Stimulated activated CD4-positive, alpha-beta T cell treated with anti-CD3 and anti-CD28 coated beads, Interleukin-15, amount 100 ng/mL, for 24 hours (primary cell): ENCODE measurements around the gene PHYKPL.
"Not testable (repeated sequence)": the region's sequence is repeated elsewhere in the genome, so short reads cannot be mapped to it uniquely, and the experiment has no call there.

ENCODE experiments used
- DNase-seq: peaks from one replicate; pipeline ENCODE4 v3.0.0-alpha.2; 2020

The PHYKPL gene

GRCh38 chr5:178238711-178239592, 6.3 kb upstream of the PHYKPL start:
- no peak for DNase-seq

- no peak for DNase-seq
Measured at GRCh38 chr5:178238313-178238635, 5.7 kb upstream of the PHYKPL start.

DNA sequence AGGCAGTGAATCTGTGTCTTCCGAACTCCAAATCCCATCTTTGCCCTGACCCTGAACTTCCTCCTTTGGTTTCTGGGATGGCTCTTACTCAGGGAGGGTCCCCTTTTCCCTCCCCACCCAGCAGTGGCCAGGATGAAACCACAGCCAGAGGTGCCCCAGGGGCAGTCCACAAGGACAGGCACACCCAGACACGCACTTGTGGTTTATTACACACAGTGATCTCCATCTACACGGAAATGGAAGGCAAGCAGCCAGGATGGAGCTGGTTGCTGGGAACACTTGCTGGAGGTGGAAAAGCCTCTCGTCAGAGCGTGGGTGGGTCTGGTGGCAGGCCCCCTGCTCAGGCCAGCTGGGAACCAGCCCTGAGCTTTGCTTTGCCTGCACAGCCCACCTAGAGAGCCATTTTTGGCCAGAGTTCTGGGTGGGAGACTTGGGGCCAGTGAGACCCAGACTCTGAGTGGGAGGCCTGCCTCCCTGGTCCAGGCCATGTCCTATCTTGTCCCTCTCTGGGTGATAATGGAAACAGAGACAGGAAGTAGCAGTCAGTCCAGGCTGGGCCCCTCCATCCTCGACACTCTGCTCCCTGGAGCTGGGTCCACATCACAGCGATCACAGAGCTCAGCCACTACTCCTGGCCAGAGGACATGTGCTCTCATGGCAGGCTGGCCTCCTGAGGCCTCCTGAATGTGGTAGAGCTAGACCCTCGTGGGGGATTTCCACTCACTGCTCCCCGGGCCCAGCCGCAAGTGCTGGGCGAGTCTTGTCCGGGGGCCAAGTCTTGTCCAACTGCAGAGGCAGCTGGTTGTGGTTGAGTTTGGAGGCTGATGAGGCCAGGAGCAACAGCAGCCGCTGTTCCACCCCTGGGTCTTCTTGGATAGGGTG, 5.1 kb upstream of the PHYKPL start:
- DNase-seq, result no peak

- DNase-seq, result no peak
Measured at GRCh38 chr5:178236679-178237078, 4.1 kb upstream of the PHYKPL start.

GRCh38 chr5:178236126-178236525, 3.5 kb upstream of the PHYKPL start:
- DNase-seq, result no peak

DNA sequence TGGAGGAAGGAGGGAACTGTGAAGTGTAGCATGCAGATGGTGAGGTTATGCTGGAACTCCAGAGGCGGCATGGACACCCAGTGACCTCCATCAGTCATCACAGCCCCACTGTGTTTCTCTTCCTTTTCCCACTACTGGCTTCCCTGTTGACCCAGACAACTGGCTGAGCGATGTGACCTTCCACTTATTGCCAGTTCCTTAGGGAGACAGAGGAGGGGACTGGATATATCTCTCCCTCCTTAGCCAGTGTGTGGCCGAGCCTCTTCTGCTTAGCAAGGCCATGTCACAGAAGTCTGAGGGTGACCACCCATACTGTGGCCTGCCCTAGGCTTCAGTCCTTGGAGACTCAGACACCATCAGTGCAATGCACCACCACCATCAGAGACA, 3.0 kb upstream of the PHYKPL start:
- no peak for DNase-seq

DNA sequence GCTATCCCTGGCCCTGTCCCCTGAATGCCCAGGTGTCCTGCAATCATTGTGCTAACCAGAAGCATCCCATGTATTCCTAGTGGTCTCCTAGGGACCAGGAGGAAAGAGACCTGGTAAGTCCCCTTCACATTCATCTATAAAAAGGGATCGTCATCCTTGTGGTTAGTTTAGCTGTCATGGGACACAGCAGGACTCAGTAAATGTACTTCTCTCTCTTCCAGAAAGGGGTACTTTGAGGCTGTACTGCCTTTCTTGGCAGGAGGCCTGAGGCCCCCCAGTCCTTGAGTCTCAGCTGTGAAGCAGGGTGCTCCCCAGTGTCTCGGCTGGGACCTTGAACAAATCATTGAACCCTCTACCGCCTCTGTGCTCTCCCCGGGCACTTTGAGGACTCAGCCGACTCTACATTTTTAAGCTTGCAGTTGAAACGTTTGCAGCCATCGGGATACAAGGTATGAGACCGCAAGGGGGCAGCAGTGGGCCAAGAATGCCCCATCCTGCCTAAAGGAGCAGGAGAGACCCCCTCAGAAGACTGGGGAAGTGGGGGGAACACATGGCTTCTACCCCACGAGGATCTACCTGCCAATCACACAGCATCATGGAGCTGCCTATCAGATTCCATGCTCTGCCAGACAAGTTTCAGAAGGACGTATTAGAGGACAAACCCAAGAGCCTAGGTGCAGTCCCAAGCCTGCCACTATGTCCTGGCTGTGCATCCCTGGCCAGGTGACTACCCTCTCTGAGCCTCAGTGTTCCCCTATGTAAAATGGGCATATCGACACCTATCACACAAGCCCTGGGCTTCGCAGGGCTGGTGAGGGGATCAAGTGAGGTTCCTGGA, 2.4 kb upstream of the PHYKPL start:
- peak; percentile 85 for DNase-seq

DNA sequence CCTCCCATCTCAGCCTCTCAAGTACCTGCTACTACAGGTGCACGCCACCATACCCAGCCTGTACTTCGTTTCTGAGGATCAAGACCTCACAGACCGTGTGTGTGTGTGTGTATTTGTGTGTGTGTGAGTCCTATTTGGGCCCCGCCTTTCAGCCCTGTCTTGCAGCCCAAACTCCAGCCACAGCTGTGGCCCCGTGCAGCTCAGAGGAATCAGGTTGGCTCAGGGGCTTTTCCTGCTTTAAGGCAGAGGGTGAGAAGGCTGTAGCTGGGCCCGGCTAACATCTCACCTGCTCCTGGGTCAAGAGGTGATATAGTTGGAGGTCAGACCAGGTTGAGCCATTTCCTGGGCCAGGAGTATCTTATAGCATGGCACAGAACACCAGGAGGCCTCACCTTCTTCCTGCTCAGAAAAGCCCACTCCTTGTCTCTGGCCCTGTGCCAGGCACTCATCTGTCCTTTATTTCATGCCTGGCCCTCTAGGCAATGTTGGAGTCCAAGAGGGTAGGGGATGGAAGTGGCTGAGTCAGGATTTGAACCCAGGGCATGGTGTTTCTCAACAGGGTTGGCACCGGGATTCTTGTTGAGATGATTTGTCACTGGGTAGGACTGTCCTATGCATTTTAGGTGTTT, 1.6 kb upstream of the PHYKPL start:
- DNase-seq, result no peak

DNA sequence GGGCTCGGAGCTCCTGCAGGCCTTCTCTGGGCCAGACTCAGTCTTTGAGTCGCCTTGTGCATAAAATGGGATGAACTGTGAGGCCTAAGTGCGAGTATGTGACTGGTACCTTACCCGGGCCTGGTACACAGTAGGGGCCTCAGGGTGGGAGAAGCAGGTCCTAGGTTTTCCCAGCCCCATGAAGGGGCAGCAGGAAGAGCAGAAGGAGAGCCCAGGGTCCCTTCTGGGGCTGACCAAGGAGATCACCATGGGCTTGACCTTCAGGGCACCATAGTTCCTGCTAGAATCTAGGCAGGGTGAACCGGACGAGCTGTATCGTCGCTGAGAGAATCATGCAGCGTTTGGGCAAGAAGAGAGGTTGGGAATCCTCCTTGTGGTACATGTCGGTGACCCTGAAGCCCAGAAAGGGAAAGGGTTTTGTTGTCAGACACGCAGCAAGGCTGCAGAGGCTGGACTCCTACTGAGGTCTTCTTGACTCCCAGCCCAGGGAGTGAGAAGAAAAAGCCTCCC, 373 bp upstream of the PHYKPL start:
- DNase-seq, result no peak

- peak; percentile 41 for DNase-seq
Measured at GRCh38 chr5:178231539-178232123, 971 bp downstream of the PHYKPL start.

GRCh38 chr5:178230879-178231538, 1.6 kb downstream of the PHYKPL start:
- DNase-seq, result no peak

DNA sequence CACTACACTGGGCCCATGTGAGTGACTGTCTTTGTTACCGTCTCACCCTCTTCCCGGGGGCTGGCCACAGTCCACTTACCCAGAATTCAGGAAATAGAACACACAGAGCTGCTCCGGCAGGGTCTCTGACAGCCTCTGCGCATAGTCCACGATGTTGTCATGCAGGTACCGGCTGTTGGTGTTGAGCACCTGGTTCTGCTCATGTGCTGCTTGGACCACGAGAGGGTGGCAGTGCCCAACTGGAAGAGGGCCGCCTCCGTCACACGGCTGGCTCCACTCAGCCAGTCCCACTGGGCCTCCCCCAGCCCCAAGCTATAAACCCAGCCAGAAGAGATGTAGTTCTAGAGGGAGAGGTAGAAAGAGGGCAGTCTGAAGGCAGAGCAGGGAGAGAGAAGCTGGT, 2.7 kb downstream of the PHYKPL start:
- no peak for DNase-seq

DNA sequence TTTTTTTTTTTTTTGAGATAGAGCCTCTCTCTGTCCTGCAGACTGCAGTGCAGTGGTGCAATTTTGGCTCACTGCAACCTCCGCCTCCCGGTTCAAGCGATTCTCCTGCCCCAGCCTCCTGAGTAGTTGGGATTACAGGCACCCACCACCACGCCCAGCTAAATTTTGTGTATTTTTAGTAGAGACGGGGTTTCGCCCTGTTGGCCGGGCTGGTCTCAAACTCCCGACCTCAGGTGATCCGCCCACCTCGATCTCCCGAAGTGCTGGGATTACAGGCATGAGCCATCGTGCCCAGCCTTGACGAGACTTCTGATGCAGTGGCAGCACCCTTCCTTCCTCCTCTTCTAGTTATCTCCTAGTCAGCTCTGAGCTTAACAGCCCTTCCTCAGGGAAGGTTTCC, 3.5 kb downstream of the PHYKPL start:
- not testable (repeated sequence) for DNase-seq

DNA sequence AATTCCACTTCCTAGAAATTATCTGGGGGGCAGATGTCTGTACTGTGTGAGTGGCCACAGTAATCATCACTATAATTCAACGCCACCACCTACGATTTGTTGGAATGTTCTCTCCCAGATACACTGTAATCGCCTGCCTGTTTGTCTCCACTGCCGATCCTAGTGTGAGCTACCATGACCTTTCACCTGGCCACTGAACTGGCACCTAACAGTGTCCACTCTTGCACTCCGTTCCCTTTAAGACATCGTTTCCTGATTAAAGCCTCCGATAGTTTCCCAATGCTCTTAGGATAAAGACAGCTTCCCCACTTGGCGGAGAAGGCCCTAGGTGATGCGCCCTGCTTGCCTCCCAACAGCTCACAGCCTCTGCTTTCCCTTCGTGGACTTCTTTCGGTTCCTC, 4.0 kb downstream of the PHYKPL start:
- no peak for DNase-seq

DNA sequence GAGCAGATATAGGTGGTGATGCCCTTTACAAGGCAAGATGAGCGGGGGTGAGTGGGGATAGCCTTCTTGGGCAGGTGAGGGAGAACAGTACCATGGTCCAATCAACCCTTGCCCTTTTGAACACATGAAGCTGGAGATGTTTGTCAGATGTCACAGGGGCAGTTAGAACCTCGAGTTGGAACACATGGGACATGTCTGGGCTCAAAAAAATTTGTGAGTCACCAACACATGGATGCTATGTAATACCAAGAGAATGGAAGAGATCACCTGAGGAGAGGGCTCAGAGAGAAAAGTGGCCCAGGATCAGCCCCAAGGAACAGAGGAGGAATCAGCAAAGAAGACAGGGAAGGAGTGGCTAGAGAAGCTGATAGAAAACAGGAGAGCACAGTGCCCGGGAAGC, 4.7 kb downstream of the PHYKPL start:
- DNase-seq, result no peak

GRCh38 chr5:178227138-178227659, 5.4 kb downstream of the PHYKPL start:
- DNase-seq, result no peak

- DNase-seq, result no peak
Measured at GRCh38 chr5:178225174-178225573, 7.4 kb downstream of the PHYKPL start.

DNA sequence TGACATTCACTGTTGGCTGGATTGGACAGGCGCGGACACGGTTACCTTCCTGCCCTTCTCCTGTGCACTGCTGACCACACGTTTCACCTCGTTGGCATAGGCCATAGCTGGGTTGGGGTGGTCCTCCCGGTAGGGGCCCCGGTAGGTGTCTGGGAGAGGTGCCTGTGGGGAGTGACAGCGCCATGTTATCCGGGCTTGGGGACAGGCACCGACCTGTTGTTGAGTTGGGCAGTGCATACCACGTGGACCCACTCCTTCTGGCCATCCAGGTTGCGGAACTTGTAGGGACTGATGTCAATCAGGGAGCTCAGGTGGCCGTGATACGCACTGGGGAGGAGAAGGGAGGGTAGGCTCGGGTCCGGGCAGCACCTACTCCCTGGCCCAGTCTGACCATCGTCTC, 8.2 kb downstream of the PHYKPL start:
- DNase-seq, result no peak

DNA sequence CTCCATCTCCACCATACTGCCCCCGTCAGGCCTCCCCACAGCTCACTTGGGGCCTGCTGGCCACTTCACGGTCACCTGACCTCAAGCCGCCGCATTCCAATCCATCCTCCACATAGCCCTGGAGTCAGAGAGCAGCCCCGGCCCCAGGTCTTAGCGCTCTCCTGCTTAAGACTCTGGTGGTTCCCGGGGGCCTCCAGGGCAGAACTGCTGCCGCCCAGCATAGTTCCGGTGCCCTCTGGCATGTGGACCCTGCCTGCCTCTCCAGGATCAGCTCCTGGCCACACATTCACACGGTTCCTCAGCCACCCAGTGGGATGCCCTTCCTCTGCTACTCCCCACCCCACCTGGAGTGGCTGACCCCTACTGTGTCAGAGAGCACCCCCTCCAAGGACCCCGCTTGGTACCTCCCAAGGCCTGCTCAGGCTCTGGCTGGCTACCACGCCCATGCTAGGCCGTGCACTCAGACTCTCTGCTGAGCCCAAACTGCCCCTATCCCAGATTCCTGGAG, 8.7 kb downstream of the PHYKPL start:
- DNase-seq, result no peak

DNA sequence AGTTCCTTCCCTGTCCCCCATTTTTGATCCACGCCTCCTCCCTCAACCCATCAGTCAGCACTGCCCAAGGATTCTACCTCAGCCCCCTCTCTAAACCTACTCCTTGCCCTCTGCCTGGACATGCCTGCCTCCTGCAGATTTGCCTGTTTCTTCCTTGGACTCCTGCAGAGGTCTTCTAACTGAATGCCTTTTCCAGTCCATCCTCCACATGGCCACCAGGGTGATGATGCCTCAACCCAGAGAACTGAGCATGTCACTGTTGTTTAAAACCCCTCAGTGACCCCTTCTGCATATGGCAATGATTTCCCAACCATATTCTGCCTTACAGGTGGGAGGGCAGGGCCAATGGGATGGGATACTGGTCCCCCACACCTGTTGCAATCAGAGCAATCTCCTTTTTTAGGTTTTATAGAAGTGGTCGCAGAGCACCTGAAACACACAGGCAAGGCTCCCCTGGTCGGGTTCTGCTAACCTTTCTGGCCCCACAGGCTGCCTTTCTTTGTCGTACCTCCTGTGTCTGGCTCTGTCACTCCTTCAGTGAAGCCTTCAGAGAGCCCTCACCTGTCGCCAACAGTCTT, 9.3 kb downstream of the PHYKPL start:
- no peak for DNase-seq

DNA sequence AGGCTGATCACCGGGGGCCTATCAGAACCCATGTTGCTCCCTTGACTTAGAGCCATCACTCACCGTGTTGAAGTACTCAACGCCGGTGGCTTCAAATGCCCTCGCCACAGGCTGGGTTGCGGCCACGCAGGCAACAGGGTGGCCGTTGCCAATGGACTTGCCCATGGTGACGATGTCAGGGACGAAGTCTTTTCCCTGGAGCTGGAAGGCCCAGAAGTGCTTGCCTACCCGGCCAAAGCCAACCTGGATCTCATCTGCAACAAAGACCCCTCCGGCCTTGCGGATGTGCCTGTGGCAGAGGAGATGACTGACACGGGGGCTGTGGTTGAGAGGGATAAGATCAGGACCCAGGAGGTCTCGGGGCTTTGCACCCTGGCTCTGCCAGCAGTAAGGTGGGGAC, 10.3 kb downstream of the PHYKPL start:
- no peak for DNase-seq
